GM13977 (cell line): Measurements from ENCODE around the gene RSU1.

Experiments
- DNase-seq: peaks from one replicate; pipeline ENCODE4 v3.0.0; 2012; ENCODE audit warnings: low spot score
- in situ Hi-C: fragments of 300-500 bp; cut with MboI; formaldehyde crosslinking; loops from one replicate; pipeline ENCODE4 v1.12.0; 2022; ENCODE audit warnings: low sequenced_read_pairs, low pct_unique_long_range_greater_than_20kb, mixed read lengths, inconsistent platforms; ENCODE audit not compliant: unreplicated experiment
- TF ChIP-seq, protein P1 (sequence below): IDR thresholded peaks from 2 replicates; pipeline ENCODE4 v1.5.1; 2012; ENCODE audit warnings: mild to moderate bottlenecking, control low read depth; ENCODE audit not compliant: insufficient read depth; ENCODE audit errors: extremely low read depth, missing control alignments

The RSU1 gene

DNA sequence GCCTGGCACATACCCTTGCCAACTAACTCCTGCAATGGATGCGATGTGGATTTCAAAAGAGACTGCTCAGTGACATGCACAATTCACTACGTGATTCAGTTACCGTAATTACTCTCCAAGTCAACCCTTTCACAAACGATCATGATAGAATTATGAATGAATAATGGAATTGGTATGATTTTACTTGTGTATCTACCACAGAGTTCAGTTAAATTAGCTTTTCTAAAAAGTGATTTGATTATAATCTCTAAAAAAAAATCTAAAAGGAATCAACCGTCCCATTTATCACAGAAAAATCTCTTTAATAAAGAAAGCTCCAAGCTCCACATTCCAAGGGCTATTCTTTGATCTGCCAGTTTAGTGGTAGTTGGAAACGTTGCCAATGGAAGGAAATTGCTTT lies 30.4 kb upstream of the RSU1 start:
- in situ Hi-C loops, result loop anchor here (10.0 to 25.0 kb wide), 2 partner anchors 407 to 590 kb away; no protein-coding TSS in a partner anchor
- TF ChIP-seq, protein P1, sequence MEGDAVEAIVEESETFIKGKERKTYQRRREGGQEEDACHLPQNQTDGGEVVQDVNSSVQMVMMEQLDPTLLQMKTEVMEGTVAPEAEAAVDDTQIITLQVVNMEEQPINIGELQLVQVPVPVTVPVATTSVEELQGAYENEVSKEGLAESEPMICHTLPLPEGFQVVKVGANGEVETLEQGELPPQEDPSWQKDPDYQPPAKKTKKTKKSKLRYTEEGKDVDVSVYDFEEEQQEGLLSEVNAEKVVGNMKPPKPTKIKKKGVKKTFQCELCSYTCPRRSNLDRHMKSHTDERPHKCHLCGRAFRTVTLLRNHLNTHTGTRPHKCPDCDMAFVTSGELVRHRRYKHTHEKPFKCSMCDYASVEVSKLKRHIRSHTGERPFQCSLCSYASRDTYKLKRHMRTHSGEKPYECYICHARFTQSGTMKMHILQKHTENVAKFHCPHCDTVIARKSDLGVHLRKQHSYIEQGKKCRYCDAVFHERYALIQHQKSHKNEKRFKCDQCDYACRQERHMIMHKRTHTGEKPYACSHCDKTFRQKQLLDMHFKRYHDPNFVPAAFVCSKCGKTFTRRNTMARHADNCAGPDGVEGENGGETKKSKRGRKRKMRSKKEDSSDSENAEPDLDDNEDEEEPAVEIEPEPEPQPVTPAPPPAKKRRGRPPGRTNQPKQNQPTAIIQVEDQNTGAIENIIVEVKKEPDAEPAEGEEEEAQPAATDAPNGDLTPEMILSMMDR, result no peak
- DNase-seq, result no peak

DNA sequence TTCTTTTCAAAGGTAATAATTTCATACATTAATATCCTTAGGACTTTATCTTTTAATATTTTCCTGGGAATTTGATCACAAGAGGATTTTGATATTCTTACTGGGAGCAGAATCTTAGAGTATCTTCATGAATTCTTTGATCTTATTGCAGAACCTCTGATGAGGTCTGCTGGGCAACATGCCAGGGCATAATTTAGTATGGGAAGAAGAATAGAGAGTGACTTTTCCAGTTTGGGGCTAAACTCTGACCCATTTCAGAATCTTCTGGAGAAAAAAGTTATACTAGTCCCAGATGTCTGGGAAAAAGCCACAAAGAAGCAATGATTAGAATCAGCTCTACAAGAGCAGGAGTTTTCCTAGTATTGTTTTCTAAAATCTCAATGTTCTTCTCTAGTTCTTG lies 28.0 kb upstream of the RSU1 start:
- no peak for DNase-seq
- TF ChIP-seq, protein P1, result no peak
- in situ Hi-C loops, result loop anchor here (10.0 to 25.0 kb wide), 2 partner anchors 410 to 592 kb away; no protein-coding TSS in a partner anchor

GRCh38 chr10:16843252-16843870 lies 26.1 kb upstream of the RSU1 start:
- DNase-seq, result peak; percentile 34
- TF ChIP-seq, protein P1, result peak; percentile 52
- in situ Hi-C loops, result loop anchor here (10.0 to 25.0 kb wide), 2 partner anchors 411 to 594 kb away; no protein-coding TSS in a partner anchor

- TF ChIP-seq, protein P1, result no peak
- no peak for DNase-seq
- in situ Hi-C loops, result loop anchor here (25.0 kb wide), 1 partner anchor 602 kb away; no protein-coding TSS in a partner anchor
Measured at GRCh38 chr10:16835228-16835627, 18.0 kb upstream of the RSU1 start.

DNA sequence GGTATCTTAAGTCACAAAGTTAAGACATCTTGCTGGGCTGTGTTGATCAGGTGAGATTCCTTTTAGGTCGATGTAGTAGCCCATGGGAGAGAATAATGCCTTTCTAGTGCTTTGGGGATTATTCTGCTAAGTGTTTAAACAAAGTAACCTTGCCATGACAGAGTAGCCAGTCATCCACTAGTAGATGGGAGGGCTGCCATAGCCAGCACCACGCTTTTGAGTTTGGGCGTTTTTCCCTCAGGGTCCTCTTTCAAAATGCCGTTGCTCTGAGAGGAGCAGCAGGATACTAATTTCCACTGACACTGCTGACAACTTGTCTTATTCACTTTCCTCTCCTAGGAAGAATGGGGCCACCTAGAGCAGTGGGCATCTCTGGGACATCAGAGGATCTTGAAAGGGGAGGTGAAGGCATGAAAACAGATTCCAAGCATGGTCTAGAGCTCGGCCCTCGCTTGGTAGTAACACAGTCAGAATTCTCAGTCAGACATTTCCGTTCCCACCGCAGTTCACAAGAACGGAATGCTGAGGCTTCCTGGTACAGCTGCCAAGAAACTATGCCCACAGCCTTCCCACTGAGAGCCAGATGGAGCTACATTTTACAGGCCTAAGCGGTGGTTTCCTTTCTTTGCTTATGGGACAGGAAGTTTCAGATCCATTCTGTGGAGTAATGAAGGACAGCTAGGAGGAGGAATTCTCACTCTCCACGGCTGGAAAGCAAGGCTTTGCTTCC lies 15.3 kb upstream of the RSU1 start:
- TF ChIP-seq, protein P1, result no peak
- DNase-seq, result no peak
- in situ Hi-C loops, result loop anchor here (25.0 kb wide), 1 partner anchor 605 kb away; no protein-coding TSS in a partner anchor

GRCh38 chr10:16828701-16829175 lies 11.5 kb upstream of the RSU1 start:
- DNase-seq, result no peak
- TF ChIP-seq, protein P1, result no peak
- in situ Hi-C loops, result loop anchor here (25.0 kb wide), 1 partner anchor 609 kb away; no protein-coding TSS in a partner anchor
